ENCODE measurements around the gene CSMD2.

The CSMD2 gene

GRCh38 chr1:33657833-33658232 lies 507.2 kb downstream of the CSMD2 start:
- DNase-seq: no peak

- no peak for DNase-seq
These were observed 508.5 kb downstream of the CSMD2 start for GRCh38 chr1:33656467-33657005.

- DNase-seq: peak; percentile 57
These were observed 509.5 kb downstream of the CSMD2 start for GRCh38 chr1:33655496-33655895.

- no peak for DNase-seq
These were observed 510.7 kb downstream of the CSMD2 start for GRCh38 chr1:33654267-33654834.

- DNase-seq: no peak
These were observed 511.8 kb downstream of the CSMD2 start for GRCh38 chr1:33653226-33653625.

- no peak for DNase-seq
These were observed 514.3 kb downstream of the CSMD2 start for GRCh38 chr1:33650708-33651107.

GRCh38 chr1:33649759-33650158 lies 515.3 kb downstream of the CSMD2 start:
- DNase-seq: no peak

GRCh38 chr1:33643216-33643615 lies 521.8 kb downstream of the CSMD2 start:
- no peak for DNase-seq

GRCh38 chr1:33641104-33641830 lies 523.8 kb downstream of the CSMD2 start:
- no peak for DNase-seq

GRCh38 chr1:33640114-33640660 lies 524.8 kb downstream of the CSMD2 start:
- no peak for DNase-seq

GRCh38 chr1:33637846-33638440 lies 527.1 kb downstream of the CSMD2 start:
- DNase-seq: no peak

- no peak for DNase-seq
These were observed 528.8 kb downstream of the CSMD2 start for GRCh38 chr1:33636209-33636608.

GRCh38 chr1:33635336-33636012 lies 529.6 kb downstream of the CSMD2 start:
- no peak for DNase-seq

GRCh38 chr1:33634806-33635205 lies 530.2 kb downstream of the CSMD2 start:
- no peak for DNase-seq

- peak; percentile 6 for DNase-seq
These were observed 530.9 kb downstream of the CSMD2 start for GRCh38 chr1:33634143-33634542.

- peak; percentile 88 for DNase-seq
These were observed 531.8 kb downstream of the CSMD2 start for GRCh38 chr1:33633019-33633801.

- DNase-seq: no peak
These were observed 534.3 kb downstream of the CSMD2 start for GRCh38 chr1:33630686-33631085.

GRCh38 chr1:33626801-33627200 lies 538.2 kb downstream of the CSMD2 start:
- peak; percentile 31 for DNase-seq

GRCh38 chr1:33624991-33625870 lies 539.8 kb downstream of the CSMD2 start:
- peak; percentile 11 for DNase-seq

- DNase-seq: peak; percentile 17
These were observed 540.6 kb downstream of the CSMD2 start for GRCh38 chr1:33624261-33624990.

- no peak for DNase-seq
These were observed 541.2 kb downstream of the CSMD2 start for GRCh38 chr1:33623811-33624210.
